HEK293 (cell line): ENCODE results near the gene TKTL1.

Experiments
- GLIS2 ChIP-seq: fragments of 450-650 bp; formaldehyde crosslinking; IDR thresholded peaks from 2 replicates; pipeline ENCODE4 v1.5.1; 2016; ENCODE audit warnings: missing biosample characterization, missing genetic modification characterization
- HOXD13 ChIP-seq: sonication (generic); formaldehyde crosslinking; IDR thresholded peaks from 2 replicates; pipeline ENCODE4 v1.8.0; 2022; ENCODE audit warnings: missing genetic modification reagents, borderline replicate concordance
- KLF8 ChIP-seq: fragments of 450-650 bp; formaldehyde crosslinking; IDR thresholded peaks from 2 replicates; pipeline ENCODE4 v1.5.1; 2016; ENCODE audit warnings: missing biosample characterization, missing genetic modification characterization
- RBAK ChIP-seq: fragments of 450-650 bp; formaldehyde crosslinking; IDR thresholded peaks from 2 replicates; pipeline ENCODE4 v1.5.1; 2016; ENCODE audit warnings: missing biosample characterization, missing genetic modification characterization
- SCRT2 ChIP-seq: fragments of 450-650 bp; formaldehyde crosslinking; IDR thresholded peaks from 2 replicates; pipeline ENCODE4 v1.5.1; 2016; ENCODE audit warnings: missing biosample characterization, missing genetic modification characterization
- YY1 ChIP-seq: fragments of 450-650 bp; formaldehyde crosslinking; IDR thresholded peaks from 2 replicates; pipeline ENCODE4 v1.5.1; 2018; ENCODE audit warnings: missing biosample characterization, missing genetic modification characterization
- YY2 ChIP-seq: fragments of 450-650 bp; formaldehyde crosslinking; IDR thresholded peaks from 2 replicates; pipeline ENCODE4 v1.5.1; 2016; ENCODE audit warnings: missing biosample characterization, missing genetic modification characterization
- ZBTB1 ChIP-seq: fragments of 450-650 bp; formaldehyde crosslinking; IDR thresholded peaks from 2 replicates; pipeline ENCODE4 v1.5.1; 2016; ENCODE audit warnings: missing biosample characterization, missing genetic modification characterization
- ZNF114 ChIP-seq: fragments of 450-650 bp; formaldehyde crosslinking; IDR thresholded peaks from 2 replicates; pipeline ENCODE4 v1.5.0; 2017; ENCODE audit warnings: missing biosample characterization, missing genetic modification characterization
- ZNF157 ChIP-seq: fragments of 450-650 bp; formaldehyde crosslinking; IDR thresholded peaks from 2 replicates; pipeline ENCODE4 v1.5.1; 2016; ENCODE audit warnings: missing biosample characterization, missing genetic modification characterization
- ZNF202 ChIP-seq: fragments of 450-650 bp; formaldehyde crosslinking; IDR thresholded peaks from 2 replicates; pipeline ENCODE4 v1.5.1; 2016; ENCODE audit warnings: missing biosample characterization, missing genetic modification characterization, borderline replicate concordance
- ZNF366 ChIP-seq: fragments of 450-650 bp; formaldehyde crosslinking; conservative IDR thresholded peaks from 2 replicates; pipeline ENCODE4 v1.5.1; 2016; ENCODE audit warnings: missing biosample characterization, missing genetic modification characterization
- ZNF394 ChIP-seq: fragments of 450-650 bp; formaldehyde crosslinking; IDR thresholded peaks from 2 replicates; pipeline ENCODE4 v1.5.1; 2016; ENCODE audit warnings: missing biosample characterization, missing genetic modification characterization, mild to moderate bottlenecking, moderate library complexity, borderline replicate concordance
- ZNF473 ChIP-seq: fragments of 450-650 bp; formaldehyde crosslinking; IDR thresholded peaks from 2 replicates; pipeline ENCODE4 v1.5.1; 2017; ENCODE audit warnings: missing biosample characterization, missing genetic modification characterization
- ZNF555 ChIP-seq: fragments of 450-650 bp; formaldehyde crosslinking; conservative IDR thresholded peaks from 2 replicates; pipeline ENCODE4 v1.5.1; 2017; ENCODE audit warnings: missing biosample characterization, mild to moderate bottlenecking, missing genetic modification characterization, inconsistent platforms
- ZNF558 ChIP-seq: fragments of 450-650 bp; formaldehyde crosslinking; IDR thresholded peaks from 2 replicates; pipeline ENCODE4 v1.5.1; 2016; ENCODE audit warnings: missing biosample characterization, missing genetic modification characterization
- ZSCAN16 ChIP-seq: fragments of 450-650 bp; formaldehyde crosslinking; IDR thresholded peaks from 2 replicates; pipeline ENCODE4 v1.5.1; 2016; ENCODE audit warnings: missing biosample characterization, missing genetic modification characterization
- TF ChIP-seq, protein P1 (sequence below): fragments of 450-650 bp; formaldehyde crosslinking; IDR thresholded peaks from 2 replicates; pipeline ENCODE4 v1.5.1; 2016; ENCODE audit warnings: missing biosample characterization, missing genetic modification characterization
- TF ChIP-seq, protein P2 (sequence below): fragments of 450-650 bp; formaldehyde crosslinking; IDR thresholded peaks from 2 replicates; pipeline ENCODE4 v1.5.1; 2016; ENCODE audit warnings: missing biosample characterization, missing genetic modification characterization
- TF ChIP-seq, protein P3 (sequence below): fragments of 450-650 bp; formaldehyde crosslinking; IDR thresholded peaks from 2 replicates; pipeline ENCODE4 v1.5.1; 2016; ENCODE audit warnings: missing biosample characterization, missing genetic modification characterization
- TF ChIP-seq, protein P4 (sequence below): fragments of 450-650 bp; formaldehyde crosslinking; IDR thresholded peaks from 2 replicates; pipeline ENCODE4 v1.5.1; 2016; ENCODE audit warnings: missing biosample characterization, missing genetic modification characterization, low read depth

TKTL1 gene

DNA sequence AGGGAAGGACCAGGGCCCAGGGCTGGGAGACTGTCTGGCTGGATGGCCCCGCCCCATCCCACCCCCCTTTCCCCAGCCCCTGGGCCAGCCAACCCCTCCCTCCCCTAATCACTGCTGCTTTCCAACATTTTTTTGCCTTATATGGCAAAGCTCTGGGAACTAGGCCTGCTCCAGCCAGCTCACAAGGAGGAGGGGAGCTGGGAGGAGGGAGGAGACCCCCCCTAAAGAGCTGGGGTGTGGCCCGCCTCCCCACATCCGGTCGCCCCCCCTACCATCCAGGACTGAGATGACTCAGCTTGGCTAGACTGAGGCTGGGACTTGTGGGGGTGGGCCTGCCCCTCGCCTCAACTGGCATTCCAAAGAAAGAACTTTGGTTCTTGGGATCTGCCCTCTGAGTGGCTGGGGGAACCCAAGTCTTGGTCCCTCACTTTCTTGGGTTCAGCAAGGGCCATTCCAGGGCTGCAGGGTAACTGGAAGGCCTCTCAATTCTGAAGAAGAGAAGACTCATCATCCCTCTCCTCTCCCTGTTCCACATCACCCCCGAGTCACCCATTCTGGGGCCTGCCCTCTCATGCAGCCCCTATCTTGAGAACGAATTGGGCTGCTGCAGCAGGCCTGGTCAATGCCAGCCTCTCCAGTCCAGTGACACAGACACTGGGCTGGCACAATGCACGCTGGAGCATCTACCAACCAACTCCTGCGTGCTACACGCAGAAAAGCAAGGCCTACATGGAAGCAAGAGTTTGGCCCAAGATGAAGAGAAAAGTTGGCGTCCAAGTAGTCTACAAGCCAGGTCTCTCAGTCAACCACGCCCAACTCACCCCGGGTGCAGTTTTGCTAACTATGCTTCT lies 74.1 kb downstream of the TKTL1 start (continued):
- TF ChIP-seq, protein P1, sequence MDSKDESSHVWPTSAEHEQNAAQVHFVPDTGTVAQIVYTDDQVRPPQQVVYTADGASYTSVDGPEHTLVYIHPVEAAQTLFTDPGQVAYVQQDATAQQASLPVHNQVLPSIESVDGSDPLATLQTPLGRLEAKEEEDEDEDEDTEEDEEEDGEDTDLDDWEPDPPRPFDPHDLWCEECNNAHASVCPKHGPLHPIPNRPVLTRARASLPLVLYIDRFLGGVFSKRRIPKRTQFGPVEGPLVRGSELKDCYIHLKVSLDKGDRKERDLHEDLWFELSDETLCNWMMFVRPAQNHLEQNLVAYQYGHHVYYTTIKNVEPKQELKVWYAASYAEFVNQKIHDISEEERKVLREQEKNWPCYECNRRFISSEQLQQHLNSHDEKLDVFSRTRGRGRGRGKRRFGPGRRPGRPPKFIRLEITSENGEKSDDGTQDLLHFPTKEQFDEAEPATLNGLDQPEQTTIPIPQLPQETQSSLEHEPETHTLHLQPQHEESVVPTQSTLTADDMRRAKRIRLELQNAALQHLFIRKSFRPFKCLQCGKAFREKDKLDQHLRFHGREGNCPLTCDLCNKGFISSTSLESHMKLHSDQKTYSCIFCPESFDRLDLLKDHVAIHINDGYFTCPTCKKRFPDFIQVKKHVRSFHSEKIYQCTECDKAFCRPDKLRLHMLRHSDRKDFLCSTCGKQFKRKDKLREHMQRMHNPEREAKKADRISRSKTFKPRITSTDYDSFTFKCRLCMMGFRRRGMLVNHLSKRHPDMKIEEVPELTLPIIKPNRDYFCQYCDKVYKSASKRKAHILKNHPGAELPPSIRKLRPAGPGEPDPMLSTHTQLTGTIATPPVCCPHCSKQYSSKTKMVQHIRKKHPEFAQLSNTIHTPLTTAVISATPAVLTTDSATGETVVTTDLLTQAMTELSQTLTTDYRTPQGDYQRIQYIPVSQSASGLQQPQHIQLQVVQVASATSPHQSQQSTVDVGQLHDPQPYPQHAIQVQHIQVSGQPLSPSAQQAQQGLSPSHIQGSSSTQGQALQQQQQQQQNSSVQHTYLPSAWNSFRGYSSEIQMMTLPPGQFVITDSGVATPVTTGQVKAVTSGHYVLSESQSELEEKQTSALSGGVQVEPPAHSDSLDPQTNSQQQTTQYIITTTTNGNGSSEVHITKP (tag by site-specific recombination) = peak; percentile 90
- TF ChIP-seq ZNF558 (tag by site-specific recombination) (no peak), ZNF157 (no peak), KLF8 (tag by site-specific recombination) (no peak; the same call in 1 of the 2 replicates), SCRT2 (tag by site-specific recombination) (no peak), ZSCAN16 (tag by site-specific recombination) (no peak), RBAK (no peak), HOXD13 (CRISPR knock-in tag) (no peak), YY1 (tag by site-specific recombination) (no peak), ZNF394 (tag by site-specific recombination) (no peak), ZNF366 (tag by site-specific recombination) (peak; percentile 35), YY2 (tag by site-specific recombination) (no peak), ZNF202 (no peak), ZNF473 (tag by site-specific recombination) (no peak), ZNF114 (tag by site-specific recombination) (no peak), ZBTB1 (tag by site-specific recombination) (no peak), ZNF555 (no peak), GLIS2 (tag by site-specific recombination) (peak; percentile 88)
- TF ChIP-seq, protein P2, sequence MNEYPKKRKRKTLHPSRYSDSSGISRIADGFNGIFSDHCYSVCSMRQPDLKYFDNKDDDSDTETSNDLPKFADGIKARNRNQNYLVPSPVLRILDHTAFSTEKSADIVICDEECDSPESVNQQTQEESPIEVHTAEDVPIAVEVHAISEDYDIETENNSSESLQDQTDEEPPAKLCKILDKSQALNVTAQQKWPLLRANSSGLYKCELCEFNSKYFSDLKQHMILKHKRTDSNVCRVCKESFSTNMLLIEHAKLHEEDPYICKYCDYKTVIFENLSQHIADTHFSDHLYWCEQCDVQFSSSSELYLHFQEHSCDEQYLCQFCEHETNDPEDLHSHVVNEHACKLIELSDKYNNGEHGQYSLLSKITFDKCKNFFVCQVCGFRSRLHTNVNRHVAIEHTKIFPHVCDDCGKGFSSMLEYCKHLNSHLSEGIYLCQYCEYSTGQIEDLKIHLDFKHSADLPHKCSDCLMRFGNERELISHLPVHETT (tag by site-specific recombination) = no peak
- TF ChIP-seq, protein P3, sequence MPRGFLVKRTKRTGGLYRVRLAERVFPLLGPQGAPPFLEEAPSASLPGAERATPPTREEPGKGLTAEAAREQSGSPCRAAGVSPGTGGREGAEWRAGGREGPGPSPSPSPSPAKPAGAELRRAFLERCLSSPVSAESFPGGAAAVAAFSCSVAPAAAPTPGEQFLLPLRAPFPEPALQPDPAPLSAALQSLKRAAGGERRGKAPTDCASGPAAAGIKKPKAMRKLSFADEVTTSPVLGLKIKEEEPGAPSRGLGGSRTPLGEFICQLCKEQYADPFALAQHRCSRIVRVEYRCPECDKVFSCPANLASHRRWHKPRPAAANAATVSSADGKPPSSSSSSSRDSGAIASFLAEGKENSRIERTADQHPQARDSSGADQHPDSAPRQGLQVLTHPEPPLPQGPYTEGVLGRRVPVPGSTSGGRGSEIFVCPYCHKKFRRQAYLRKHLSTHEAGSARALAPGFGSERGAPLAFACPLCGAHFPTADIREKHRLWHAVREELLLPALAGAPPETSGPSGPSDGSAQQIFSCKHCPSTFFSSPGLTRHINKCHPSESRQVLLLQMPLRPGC (tag by site-specific recombination) = no peak
- TF ChIP-seq, protein P4, sequence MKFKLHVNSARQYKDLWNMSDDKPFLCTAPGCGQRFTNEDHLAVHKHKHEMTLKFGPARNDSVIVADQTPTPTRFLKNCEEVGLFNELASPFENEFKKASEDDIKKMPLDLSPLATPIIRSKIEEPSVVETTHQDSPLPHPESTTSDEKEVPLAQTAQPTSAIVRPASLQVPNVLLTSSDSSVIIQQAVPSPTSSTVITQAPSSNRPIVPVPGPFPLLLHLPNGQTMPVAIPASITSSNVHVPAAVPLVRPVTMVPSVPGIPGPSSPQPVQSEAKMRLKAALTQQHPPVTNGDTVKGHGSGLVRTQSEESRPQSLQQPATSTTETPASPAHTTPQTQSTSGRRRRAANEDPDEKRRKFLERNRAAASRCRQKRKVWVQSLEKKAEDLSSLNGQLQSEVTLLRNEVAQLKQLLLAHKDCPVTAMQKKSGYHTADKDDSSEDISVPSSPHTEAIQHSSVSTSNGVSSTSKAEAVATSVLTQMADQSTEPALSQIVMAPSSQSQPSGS (tag by site-specific recombination) = no peak
